Heart right ventricle (tissue), 16 donors: Measurements from ENCODE around the gene HHIP. TPM values are rescaled to one million over a fixed set of nuclear protein-coding genes. Genes with fewer than 3 reads are reported as not detected.
"Not testable (repeated sequence)": the region's sequence is repeated elsewhere in the genome, so short reads cannot be mapped to it uniquely, and the experiment has no call there.

Experiments used
- ATAC-seq, 8 donors: fragments of 200-7000 bp; cut with Tn5 transposase; one replicate each; pipeline ENCODE4 v1.9.1; 2020; ENCODE audit warnings: mild to moderate bottlenecking in 8 of 8, moderate library complexity in 8 of 8, moderate number of reproducible peaks in 1 of 8
- DNase-seq, 2 donors: peaks; one replicate each; pipeline ENCODE4 v3.0.0-alpha.2; 2020
- H3K27ac ChIP-seq, 10 donors: fragments of 200-600 bp; sonication (generic) in 2 of 10; one replicate each; pipeline versions ENCODE4 v1.5.0 to v1.8.0; 2020 to 2022; ENCODE audit warnings: mild to moderate bottlenecking in 3 of 10
- H3K27me3 ChIP-seq, 7 donors: fragments of 200-600 bp; one replicate each; pipeline ENCODE4 v1.8.0; 2021 to 2022; ENCODE audit warnings: mild to moderate bottlenecking in 2 of 7
- H3K36me3 ChIP-seq, 9 donors: fragments of 200-600 bp; sonication (generic) in 1 of 9; one replicate each; pipeline versions ENCODE4 v1.5.0 to v1.8.0; 2020 to 2022; ENCODE audit warnings: mild to moderate bottlenecking in 2 of 9
- H3K4me1 ChIP-seq, 9 donors: fragments of 200-600 bp; sonication (generic) in 1 of 9; one replicate each; pipeline versions ENCODE4 v1.5.0 to v1.8.0; 2020 to 2022; ENCODE audit warnings: mild to moderate bottlenecking in 4 of 9
- H3K4me3 ChIP-seq, 10 donors: fragments of 200-600 bp; sonication (generic) in 2 of 10; one replicate each; pipeline versions ENCODE4 v1.5.0 to v1.8.0; 2020 to 2022; ENCODE audit warnings: mild to moderate bottlenecking in 7 of 10, moderate library complexity in 2 of 10
- H3K9me3 ChIP-seq, 11 donors: fragments of 200-600 bp in 10 of 11; sonication (generic) in 2 of 11; one replicate each; pipeline versions ENCODE4 v1.5.0 to v1.8.0; 2013 to 2022; ENCODE audit warnings: mild to moderate bottlenecking in 2 of 11, control low read depth in 1 of 11, moderate library complexity in 1 of 11
- CTCF ChIP-seq, 9 donors: fragments of 200-600 bp; sonication (generic) in 2 of 9; IDR thresholded peaks; one replicate each; pipeline versions ENCODE4 v1.5.0 to v1.8.0; 2021 to 2022; ENCODE audit warnings: antibody characterized with exemption in 9 of 9, mild to moderate bottlenecking in 5 of 9, moderate library complexity in 1 of 9
- WGBS, 2 donors: extraction: QIAGEN DNeasy Blood & Tissue Kit; methylation state at CpG; one replicate each; pipeline ENCODE4 v1.1.7; 2013; ENCODE audit warnings: inconsistent platforms in 1 of 2; 5-methylcytosine and 5-hydroxymethylcytosine counted together
- intact Hi-C, 10 donors: fragments of 100-400 bp; cut with DNase I; formaldehyde crosslinking; loops; one replicate each; pipeline versions ENCODE4 v1.11.1 to v1.14.2; 2022
- polyA plus RNA-seq, 2 donors: library from polyadenylated mRNA; stranded (reverse); fragments of 200-250 nt; gene quantifications; one replicate each; pipeline ENCODE4 v1.2.3, GENCODE V29; 2013
- total RNA-seq, 10 donors: library from RNA; stranded (reverse); fragmentation: NEBNext Ultra II Directional in 3 of 10; extraction: Animal tissue kit (Norgen Biotek cat#: 25700) in 3 of 10; gene quantifications; one replicate each; pipeline versions ENCODE4 v1.2.1 to v1.2.4, GENCODE V29; 2021 to 2023
- donor health status: Arrhythmogenic right ventricular cardiomyopathy.
- donor health status: ischemic (EF 13 %, LVEDD 7.1; RV severe dilation, severe dysfunction).
- donor health status: healthy with polysubstance abuse.
- donor health status: DM: no; HTN: yes; CAD: no.
- donor health status: DM: no; HTN: no; CAD: no.
- donor health status: ischemic (EF 25% LVEDD 6.9; RV normal size, moderate dysfunction).
- donor health status: ischemic (EF 25% LVEDD 5.7; RV mildly dilated, moderate dysfunction).
- donor health status: healthy.
- donor health status: DM: yes; HTN: yes; CAD: no.
- donor health status: Ischemic cardiomyopathy.
- donor health status: ischemic (EF 35%, LVEDD 5.7; RV mildly dilated, moderate dysfunction).
- donor health status: nonischemic (EF 11% LVEDD 7.7; RV severe dilation, severe dysfunction).
- donor health status: DM: yes; HTN: yes; CAD: no.
- donor health status: PGD.
- donor health status: ischemic (EF 29% LVEDD 5.4; RV normal size, mild dysfunction).
- donor health status: nonischemic (EF 23%, LVEDD 6.1; RV moderate dilation, normal function).

The HHIP gene
- total and polyA plus RNA-seq, 12 donors, result 0.02 to 0.49 (median 0.23) TPM; not detected in 6

- Histone ChIP-seq H3K36me3 (no peaks in the 10 kb centered on the region), H3K27ac (no peak overlapping the region), H3K4me3 (no peak overlapping the region), H3K4me1 (no peaks in the 10 kb centered on the region), H3K9me3 (peaks cover 0 to 13% (median 0%) of the 10 kb centered on the region in 11 donors), H3K27me3 (no peaks in the 10 kb centered on the region)
- 82 to 89% methylated on average over 1 of the region's 1 CpG for WGBS, 2 donors
- TF ChIP-seq CTCF (IDR thresholded peaks at IDR 0.05), result no peak
- DNase-seq, result no peak
- intact Hi-C loops, result no loop called here
- no peak for ATAC-seq
These were observed 112.0 kb downstream of the HHIP start for GRCh38 chr4:144757969-144758368.

GRCh38 chr4:144768809-144769208, 122.9 kb downstream of the HHIP start:
- intact Hi-C loops, H3K4me1 ChIP-seq: not testable (repeated sequence)
- WGBS, 2 donors, result 57 to 62% methylated on average over 8 of the region's 8 CpGs

GRCh38 chr4:144778364-144778763, 132.4 kb downstream of the HHIP start:
- WGBS, 2 donors, result 86% methylated on average over 2 of the region's 2 CpGs
- Histone ChIP-seq H3K4me3 (no peak overlapping the region), H3K27ac (no peak overlapping the region), H3K4me1 (no peaks in the 10 kb centered on the region), H3K36me3 (no peaks in the 10 kb centered on the region), H3K27me3 (no peaks in the 10 kb centered on the region), H3K9me3 (peaks cover 0 to 6% (median 0%) of the 10 kb centered on the region in 11 donors)
- TF ChIP-seq CTCF (IDR thresholded peaks at IDR 0.05), result no peak
- no peak for ATAC-seq
- no peak for DNase-seq
- intact Hi-C loops, result loop anchor here in 1 of 10 donors (1.0 kb wide), 1 partner anchor 23 kb away; no protein-coding TSS in a partner anchor

More at GRCh38 chr4:144768809-144769208, 122.9 kb downstream of the HHIP start:
- not testable (repeated sequence) for H3K4me3 ChIP-seq, H3K36me3 ChIP-seq, H3K27ac ChIP-seq, DNase-seq, ATAC-seq, H3K27me3 ChIP-seq
- peaks cover 0 to 29% (median 7%) of the 10 kb centered on the region in 11 donors for H3K9me3 ChIP-seq

- Histone ChIP-seq H3K27ac (no peak overlapping the region), H3K27me3 (no peaks in the 10 kb centered on the region), H3K36me3 (no peaks in the 10 kb centered on the region), H3K4me3 (no peak overlapping the region), H3K9me3 (no peaks in the 10 kb centered on the region), H3K4me1 (no peaks in the 10 kb centered on the region)
- ATAC-seq, result no peak
- 59 to 73% methylated on average over 5 of the region's 5 CpGs for WGBS, 2 donors
- intact Hi-C loops, result loop anchor here in 1 of 10 donors (10.0 kb wide), 1 partner anchor 608 kb away; no protein-coding TSS in a partner anchor
- DNase-seq, result no peak
- no peak for TF ChIP-seq CTCF (IDR thresholded peaks at IDR 0.05)
These were observed 136.4 kb downstream of the HHIP start for GRCh38 chr4:144782345-144782744.

GRCh38 chr4:144785961-144786360, 140.0 kb downstream of the HHIP start:
- Histone ChIP-seq H3K36me3 (no peaks in the 10 kb centered on the region), H3K27ac (no peak overlapping the region), H3K4me1 (no peaks in the 10 kb centered on the region), H3K9me3 (no peaks in the 10 kb centered on the region), H3K4me3 (no peak overlapping the region), H3K27me3 (no peaks in the 10 kb centered on the region)
- TF ChIP-seq CTCF (IDR thresholded peaks at IDR 0.05), result no peak
- WGBS, 2 donors, result 86 to 93% methylated on average over 3 of the region's 3 CpGs
- no peak for DNase-seq
- ATAC-seq, result no peak
- intact Hi-C loops, result loop anchor here in 3 of 10 donors (5.0 to 10.0 kb wide), 2 partner anchors 609 to 611 kb away; no protein-coding TSS in a partner anchor
